HepG2 (cell line): Measurements from ENCODE around the gene NDC1. TPM values are rescaled to one million over a fixed set of nuclear protein-coding genes. Genes with fewer than 3 reads are reported as not detected.

Experiments
- ATF7-NPFF ChIP-seq: sonication (generic); formaldehyde crosslinking; IDR thresholded peaks from 2 replicates; pipeline ENCODE4 v1.8.1; 2023; ENCODE audit warnings: mild to moderate bottlenecking, low read depth, missing genetic modification reagents, moderate library complexity
- CENPX ChIP-seq: sonication (generic); formaldehyde crosslinking; IDR thresholded peaks from 2 replicates; pipeline ENCODE4 v1.9.0; 2021; ENCODE audit warnings: mild to moderate bottlenecking, missing genetic modification reagents, moderate library complexity
- FOSL2 ChIP-seq: sonication (generic); formaldehyde crosslinking; IDR thresholded peaks from 2 replicates; pipeline ENCODE4 v1.4.0; 2020; ENCODE audit warnings: missing genetic modification reagents
- FOXK2 ChIP-seq: fragments of 450-650 bp; IDR thresholded peaks from 2 replicates; pipeline ENCODE4 v1.6.1; 2016
- GABPA ChIP-seq, 2 experiments: IDR thresholded peaks; 2 replicates each; pipeline ENCODE4 v1.6.1; 2011 to 2016; ENCODE audit warnings: low read depth in 2 of 2, low read length in 1 of 2, missing biosample characterization in 1 of 2, missing genetic modification characterization in 1 of 2
- KLF12 ChIP-seq: sonication (generic); formaldehyde crosslinking; IDR thresholded peaks from 2 replicates; pipeline ENCODE4 v1.4.0; 2020; ENCODE audit warnings: missing genetic modification reagents, borderline replicate concordance
- NFKBIZ ChIP-seq: IDR thresholded peaks from 2 replicates; pipeline ENCODE4 v1.6.1; 2018; ENCODE audit warnings: missing genetic modification reagents, missing compliant biosample characterization
- PRDM10 ChIP-seq: sonication (generic); formaldehyde crosslinking; IDR thresholded peaks from 2 replicates; pipeline ENCODE4 v1.4.0; 2020; ENCODE audit warnings: low read depth, missing genetic modification reagents
- PTBP1 ChIP-seq: fragments of 200-400 bp; formaldehyde crosslinking; IDR thresholded peaks from 2 replicates; pipeline ENCODE4 v1.6.1; 2018; ENCODE audit warnings: low read length, low read depth; ENCODE audit not compliant: poor library complexity, severe bottlenecking
- RFX3 ChIP-seq: IDR thresholded peaks from 2 replicates; pipeline ENCODE4 v1.6.1; 2016; ENCODE audit warnings: missing biosample characterization, missing genetic modification reagents
- THYN1 ChIP-seq: sonication (generic); formaldehyde crosslinking; IDR thresholded peaks from 2 replicates; pipeline ENCODE4 v1.8.1; 2023; ENCODE audit warnings: low read depth, mild to moderate bottlenecking, moderate library complexity, missing genetic modification reagents, borderline replicate concordance
- ZNF232 ChIP-seq: sonication (generic); formaldehyde crosslinking; IDR thresholded peaks from 2 replicates; pipeline ENCODE4 v1.4.0; 2020; ENCODE audit warnings: missing genetic modification reagents, borderline replicate concordance
- polyA plus RNA-seq, 8 experiments: library from polyadenylated mRNA; depleted of rRNA in 3 of 8; stranded (reverse) in 7 of 8; unstranded in 1 of 8; fragments of >200 nt; fragmentation: Illumina TruSeq in 4 of 8; extraction: Trizol in 4 of 8; gene quantifications; 2 replicates each; pipeline versions ENCODE4 v1.2.1 to v1.2.3, GENCODE V29; 2011 to 2016; ENCODE audit warnings: low read depth in 4 of 8, missing spikeins in 1 of 8, mixed read lengths in 1 of 8; ENCODE audit not compliant: insufficient read depth in 1 of 8
- total RNA-seq, 5 experiments: library from RNA; depleted of rRNA; stranded (reverse); fragments of >200 nt; fragmentation: Illumina TruSeq; extraction: Trizol; gene quantifications; 2 replicates each; pipeline ENCODE4 v1.2.3, GENCODE V29; 2016; ENCODE audit warnings: low read depth in 1 of 5

NDC1 gene
- total and polyA plus RNA-seq, 2 of the 13 experiments (the other 11 are each of a cell fraction or from before 2014, with no cell fraction given), result 38.1 to 50.9 TPM

GRCh38 chr1:53740621-53741105 is 97.4 kb downstream of the NDC1 start (continued):
- TF ChIP-seq PTBP1, result no peak
- TF ChIP-seq ZNF232 (CRISPR knock-in tag), result no peak
- no peak for TF ChIP-seq RFX3 (CRISPR knock-in tag)
- TF ChIP-seq GABPA (IDR thresholded peaks at IDR 0.05; ENCODE audit: low read depth, low read length), result no peak
- TF ChIP-seq GABPA (CRISPR knock-in tag; IDR thresholded peaks at IDR 0.05; ENCODE audit: low read depth), result no peak
- TF ChIP-seq CENPX (CRISPR knock-in tag), result no peak
- TF ChIP-seq NFKBIZ (CRISPR knock-in tag), result no peak
- 0 out of 2 replicates have a peak, but pooled peaks have one; percentile 22 for TF ChIP-seq FOXK2
- TF ChIP-seq THYN1 (CRISPR knock-in tag), result no peak
- no peak for TF ChIP-seq KLF12 (CRISPR knock-in tag)
- peak; percentile 97 for TF ChIP-seq PRDM10 (CRISPR knock-in tag)
- peak; percentile 59 for TF ChIP-seq FOSL2 (CRISPR knock-in tag)
- no peak for TF ChIP-seq ATF7-NPFF
- TF ChIP-seq, all 625 proteins: peak for 5
